NT2/D1 (cell line): ENCODE results near the gene GOLGA8O.
"Not testable (repeated sequence)": the region's sequence is repeated elsewhere in the genome, so short reads cannot be mapped to it uniquely, and the experiment has no call there.

Experiments
- SUZ12 ChIP-seq: IDR thresholded peaks from 2 replicates; pipeline ENCODE4 v1.6.1; 2011; ENCODE audit not compliant: insufficient read length, insufficient read depth; ENCODE audit errors: extremely low read depth
- YY1 ChIP-seq: IDR thresholded peaks from 2 replicates; pipeline ENCODE4 v1.6.1; 2011; ENCODE audit not compliant: insufficient read length, insufficient read depth
- ZNF274 ChIP-seq: IDR thresholded peaks from 2 replicates; pipeline ENCODE4 v1.6.1; 2011; ENCODE audit warnings: mild to moderate bottlenecking, low read depth, low read length

GRCh38 chr15:32468076-32468475 is 12.6 kb upstream of the GOLGA8O start:
- TF ChIP-seq YY1, ZNF274, SUZ12: not testable (repeated sequence)
